Measurements from ENCODE around the gene SEMA6A.
A peak's percentile ranks its signal among the peaks of the same experiment; 100 is the strongest.

DNA sequence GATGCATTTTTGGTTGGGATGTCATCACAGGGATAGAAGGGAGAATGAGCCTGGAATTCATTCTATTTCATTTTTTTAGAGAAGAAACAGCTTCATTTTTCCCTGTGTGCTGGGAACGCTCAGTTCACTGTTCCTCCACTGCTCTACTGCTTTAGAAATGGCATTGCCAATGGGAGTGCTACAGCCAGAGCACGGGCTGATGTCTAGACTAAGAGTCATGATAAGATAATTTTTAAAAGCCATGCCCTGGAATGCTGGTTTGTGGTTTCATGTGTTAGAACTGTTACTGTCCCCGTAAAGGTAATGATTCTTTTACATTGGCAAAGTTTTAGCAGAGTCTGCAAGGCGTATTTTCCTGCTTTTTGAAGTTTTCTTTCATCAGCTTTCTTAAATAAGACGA lies 119.6 kb downstream of the SEMA6A start:
- TF ChIP-seq GATA3 (IDR thresholded peaks at IDR 0.05; ENCODE audit: low read depth, low read length) (no peak), GATA2 (IDR thresholded peaks at IDR 0.05; ENCODE audit: low read depth, low read length) (peak; percentile 54)
